Pericardium fibroblast (primary cell): ENCODE results near the gene SNX24. TPM values are rescaled to one million over a fixed set of nuclear protein-coding genes. Genes with fewer than 3 reads are reported as not detected.

Experiments
- total RNA-seq: library from RNA; depleted of rRNA; stranded (reverse); fragments of >200 nt; gene quantifications from 2 replicates; pipeline ENCODE4 v1.2.3, GENCODE V29; 2015

Gene SNX24
- total RNA-seq: 13.1 and 21.9 TPM in 2 replicates

GRCh38 chr5:122845229-122846050 is at the start of gene SNX24:
TSS of gene SNX24 (plus strand) at chr5:122845613. CDS start at chr5:122845634, 21 bp downstream.

GRCh38 chr5:123036391-123037103 is 191.1 kb downstream of the SNX24 start, which contains the start of gene PPIC:
TSS of gene PPIC (minus strand) at chr5:123036725. CDS start at chr5:123036625, 100 bp downstream.

Other genes starting within 250 kb of the SNX24 start
- gene SNX2, start 70.5 kb upstream of the SNX24 start, total RNA-seq: 61.9 and 74.6 TPM in 2 replicates
- 41.5 and 89.0 TPM in 2 replicates for gene PPIC, start 191.1 kb downstream of the SNX24 start, total RNA-seq
- gene PRDM6, start 243.6 kb downstream of the SNX24 start, total RNA-seq: 0.17 and 0.70 TPM in 2 replicates